MM.1S (cell line): ENCODE data around the gene GRM1.

ENCODE experiments used
- DNase-seq: peaks from one replicate; pipeline ENCODE4 v3.0.0-alpha.2; 2015
- H2AFZ ChIP-seq: fragments of 300-600 bp; sonication (generic); 2 replicates; pipeline ENCODE4 v1.6.0; 2016; ENCODE audit warnings: antibody characterized with exemption, low read length
- H3F3A ChIP-seq: fragments of 300-600 bp; sonication (generic); 2 replicates; pipeline ENCODE4 v1.6.1; 2016; ENCODE audit warnings: mild to moderate bottlenecking, antibody characterized with exemption, low read length, moderate library complexity, mixed read lengths; ENCODE audit not compliant: insufficient read depth
- H3K27ac ChIP-seq: fragments of 300-600 bp; sonication (generic); 2 replicates; pipeline ENCODE4 v1.5.1; 2016; ENCODE audit warnings: mild to moderate bottlenecking, low read length
- H3K27me3 ChIP-seq: fragments of 300-600 bp; sonication (generic); replicated peaks from 2 replicates; pipeline ENCODE4 v1.6.0; 2016; ENCODE audit warnings: low read length; ENCODE audit not compliant: insufficient read depth
- H3K36me3 ChIP-seq: fragments of 300-600 bp; sonication (generic); replicated peaks from 2 replicates; pipeline ENCODE4 v1.6.1; 2016; ENCODE audit warnings: mild to moderate bottlenecking, low read length, mixed read lengths; ENCODE audit not compliant: insufficient read depth
- H3K4me1 ChIP-seq: fragments of 300-600 bp; sonication (generic); 2 replicates; pipeline ENCODE4 v1.6.1; 2016; ENCODE audit warnings: low read length, mixed read lengths
- H3K4me2 ChIP-seq: fragments of 300-600 bp; sonication (generic); 2 replicates; pipeline ENCODE4 v1.6.0; 2016; ENCODE audit warnings: low read depth, low read length
- H3K4me3 ChIP-seq: fragments of 300-600 bp; sonication (generic); 2 replicates; pipeline ENCODE4 v1.5.1; 2016; ENCODE audit warnings: low read length, mixed read lengths
- H3K79me2 ChIP-seq: fragments of 300-600 bp; sonication (generic); 2 replicates; pipeline ENCODE4 v1.6.1; 2016; ENCODE audit warnings: mixed run types, low read length, mixed read lengths
- H3K9ac ChIP-seq: fragments of 300-600 bp; sonication (generic); 2 replicates; pipeline ENCODE4 v1.6.1; 2016; ENCODE audit warnings: low read length, mixed read lengths
- H3K9me2 ChIP-seq: fragments of 300-600 bp; sonication (generic); replicated peaks from 2 replicates; pipeline ENCODE4 v1.6.1; 2016; ENCODE audit warnings: mild to moderate bottlenecking, low read length, mixed read lengths; ENCODE audit not compliant: insufficient read depth
- H3K9me3 ChIP-seq: fragments of 300-600 bp; sonication (generic); replicated peaks from 2 replicates; pipeline ENCODE4 v1.6.1; 2016; ENCODE audit warnings: mild to moderate bottlenecking, low read length, mixed read lengths; ENCODE audit not compliant: insufficient read depth
- H4K20me1 ChIP-seq: fragments of 300-600 bp; sonication (generic); 2 replicates; pipeline ENCODE4 v1.6.1; 2016; ENCODE audit warnings: mild to moderate bottlenecking, low read length, moderate library complexity, mixed read lengths; ENCODE audit not compliant: insufficient read depth
- EZH2 ChIP-seq: fragments of 300-600 bp; sonication (generic); optimal IDR thresholded peaks from 2 replicates; pipeline ENCODE3; 2017; ENCODE audit warnings: low read depth, mild to moderate bottlenecking, antibody characterized with exemption, low read length, mixed read lengths
- EZH2phosphoT487 ChIP-seq: fragments of 300-600 bp; sonication (generic); IDR thresholded peaks from 2 replicates; pipeline ENCODE4 v1.6.1; 2018; ENCODE audit warnings: antibody characterized with exemption, low read length
- TF ChIP-seq, protein P1 (sequence below): fragments of 300-600 bp; sonication (generic); IDR thresholded peaks from 2 replicates; pipeline ENCODE4 v1.5.1; 2016; ENCODE audit warnings: antibody characterized with exemption, low read length, mixed read lengths

GRM1 gene

DNA sequence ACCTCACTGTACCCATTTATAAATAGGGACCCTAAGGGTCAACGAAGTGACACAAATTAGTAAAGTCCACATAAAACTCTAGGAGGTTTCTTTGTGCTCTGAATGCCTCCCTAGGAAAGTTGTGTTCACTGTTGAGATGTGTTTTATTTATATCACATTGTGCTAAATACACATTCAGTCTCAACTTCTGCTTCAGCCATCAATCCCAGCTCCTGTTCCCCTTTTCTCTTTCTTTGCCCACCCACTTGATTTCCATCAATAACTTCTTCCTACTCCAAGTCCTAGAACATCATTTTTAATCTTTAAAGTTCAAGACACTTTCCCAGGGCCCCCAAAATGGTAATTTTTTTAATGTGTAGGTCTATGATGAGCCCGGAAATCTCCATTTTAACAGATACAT, 306.5 kb downstream of the GRM1 start:
- H3K27ac ChIP-seq: no peak overlapping the region
- no peak overlapping the region for H3K4me3 ChIP-seq
- TF ChIP-seq EZH2phosphoT487 (no peak), EZH2 (no peak)
- TF ChIP-seq, protein P1, sequence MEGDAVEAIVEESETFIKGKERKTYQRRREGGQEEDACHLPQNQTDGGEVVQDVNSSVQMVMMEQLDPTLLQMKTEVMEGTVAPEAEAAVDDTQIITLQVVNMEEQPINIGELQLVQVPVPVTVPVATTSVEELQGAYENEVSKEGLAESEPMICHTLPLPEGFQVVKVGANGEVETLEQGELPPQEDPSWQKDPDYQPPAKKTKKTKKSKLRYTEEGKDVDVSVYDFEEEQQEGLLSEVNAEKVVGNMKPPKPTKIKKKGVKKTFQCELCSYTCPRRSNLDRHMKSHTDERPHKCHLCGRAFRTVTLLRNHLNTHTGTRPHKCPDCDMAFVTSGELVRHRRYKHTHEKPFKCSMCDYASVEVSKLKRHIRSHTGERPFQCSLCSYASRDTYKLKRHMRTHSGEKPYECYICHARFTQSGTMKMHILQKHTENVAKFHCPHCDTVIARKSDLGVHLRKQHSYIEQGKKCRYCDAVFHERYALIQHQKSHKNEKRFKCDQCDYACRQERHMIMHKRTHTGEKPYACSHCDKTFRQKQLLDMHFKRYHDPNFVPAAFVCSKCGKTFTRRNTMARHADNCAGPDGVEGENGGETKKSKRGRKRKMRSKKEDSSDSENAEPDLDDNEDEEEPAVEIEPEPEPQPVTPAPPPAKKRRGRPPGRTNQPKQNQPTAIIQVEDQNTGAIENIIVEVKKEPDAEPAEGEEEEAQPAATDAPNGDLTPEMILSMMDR: no peak
- H3K27me3 ChIP-seq: no peaks in the 10 kb centered on the region
- no peak overlapping the region for H2AFZ ChIP-seq
- no peaks in the 10 kb centered on the region for H3K36me3 ChIP-seq
- H4K20me1 ChIP-seq: no peaks in the 10 kb centered on the region
- no peaks in the 10 kb centered on the region for H3F3A ChIP-seq
- H3K4me1 ChIP-seq: no peaks in the 10 kb centered on the region
- H3K9me3 ChIP-seq: no peaks in the 10 kb centered on the region
- H3K79me2 ChIP-seq: no peaks in the 10 kb centered on the region
- no peak for DNase-seq
- H3K4me2 ChIP-seq: no peak overlapping the region
- H3K9me2 ChIP-seq: no peaks in the 10 kb centered on the region
- H3K9ac ChIP-seq: no peak overlapping the region

DNA sequence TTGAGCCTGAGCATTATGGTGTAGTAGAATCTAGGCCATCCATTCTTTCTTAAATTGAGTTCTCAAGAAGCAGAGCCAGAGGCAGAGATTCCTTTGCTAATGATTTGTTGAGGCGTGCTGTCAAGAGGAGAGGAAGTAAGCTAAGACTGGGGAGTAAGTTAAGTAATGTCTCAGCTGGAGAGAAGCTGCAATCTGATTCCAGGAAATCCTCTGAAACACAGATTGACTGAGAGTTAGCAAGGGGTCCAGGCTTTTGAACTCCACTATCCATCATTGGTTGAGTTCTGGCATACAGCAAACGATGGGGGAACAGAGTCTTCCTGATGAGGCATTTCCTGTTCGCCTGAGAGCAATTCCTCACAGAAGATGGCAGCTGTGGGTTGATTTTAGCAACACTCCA, 307.3 kb downstream of the GRM1 start:
- H3K9me3 ChIP-seq: no peaks in the 10 kb centered on the region
- H3K4me2 ChIP-seq: no peak overlapping the region
- H3K9ac ChIP-seq: no peak overlapping the region
- H4K20me1 ChIP-seq: no peaks in the 10 kb centered on the region
- no peak overlapping the region for H3K4me3 ChIP-seq
- no peaks in the 10 kb centered on the region for H3K79me2 ChIP-seq
- H3K9me2 ChIP-seq: no peaks in the 10 kb centered on the region
- H2AFZ ChIP-seq: no peak overlapping the region
- no peaks in the 10 kb centered on the region for H3K27me3 ChIP-seq
- H3K27ac ChIP-seq: no peak overlapping the region
- no peaks in the 10 kb centered on the region for H3F3A ChIP-seq
- H3K4me1 ChIP-seq: no peaks in the 10 kb centered on the region
- no peak for DNase-seq
- no peaks in the 10 kb centered on the region for H3K36me3 ChIP-seq
- TF ChIP-seq EZH2phosphoT487: no peak
- no peak for TF ChIP-seq EZH2
- TF ChIP-seq, protein P1: no peak

DNA sequence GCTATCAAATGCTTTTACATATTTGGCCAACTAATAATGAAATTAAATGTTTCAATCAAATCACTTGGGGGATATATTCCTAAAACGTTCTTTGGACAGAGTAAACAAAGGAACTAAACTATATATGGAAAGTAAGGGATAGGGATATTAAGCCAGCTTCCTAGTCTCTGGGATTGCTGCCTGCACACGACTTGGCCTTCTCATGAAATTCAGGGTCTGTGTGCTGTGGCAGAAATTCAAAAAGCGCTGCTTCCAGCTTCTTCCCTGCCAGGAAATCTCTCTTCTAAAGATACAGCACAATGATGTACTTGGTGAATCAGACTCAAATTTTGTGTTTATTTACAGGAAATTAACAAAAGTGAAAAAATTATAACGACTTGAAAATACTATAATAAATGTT, 308.5 kb downstream of the GRM1 start:
- Histone ChIP-seq H3K36me3 (no peaks in the 10 kb centered on the region), H4K20me1 (no peaks in the 10 kb centered on the region)

More for the DNA sequence above, 308.5 kb downstream of the GRM1 start:
- Histone ChIP-seq H3K9me3 (no peaks in the 10 kb centered on the region), H3K4me3 (no peak overlapping the region), H3K4me2 (no peak overlapping the region), H3F3A (no peaks in the 10 kb centered on the region), H3K9me2 (no peaks in the 10 kb centered on the region), H3K9ac (no peak overlapping the region), H3K27me3 (no peaks in the 10 kb centered on the region), H3K27ac (no peak overlapping the region), H3K79me2 (no peaks in the 10 kb centered on the region), H3K4me1 (no peaks in the 10 kb centered on the region), H2AFZ (no peak overlapping the region)
- TF ChIP-seq, protein P1: no peak
- DNase-seq: no peak
